ENCODE results near the gene GRIK2. TPM values are rescaled to one million over a fixed set of nuclear protein-coding genes. Genes with fewer than 3 reads are reported as not detected.

The GRIK2 gene
- polyA plus RNA-seq, 1 of the 3 experiments (the other 2 are of a cell fraction): 0.30 TPM

- no peak for TF ChIP-seq REST (IDR thresholded peaks at IDR 0.05; ENCODE audit: low read depth, low read length)
- TF ChIP-seq EP300 (IDR thresholded peaks at IDR 0.05; ENCODE audit: borderline replicate concordance in 1 of 2, low read depth in 1 of 2, low read length in 1 of 2): no peak
Measured at GRCh38 chr6:101402622-101403031, 9.1 kb downstream of the GRIK2 start (continued).

- CTCF ChIA-PET: interaction anchor here (0.8 kb wide), 1 partner anchor 133 kb away, joined by 3 read pairs; no protein-coding TSS in a partner anchor
- H3K9me2 ChIP-seq: no peaks in the 10 kb centered on the region
- H3K27ac ChIP-seq (ENCODE audit: low read depth in 2 of 2, low read length in 1 of 2): peak overlapping the region in 1 of 2 experiments; percentile 70; a peak in 2 of 4 replicates
- no peaks in the 10 kb centered on the region for H3K36me3 ChIP-seq (replicated peaks in 1 of 2; ENCODE audit: control insufficient read depth in 1 of 2, insufficient read depth in 2 of 2, low read length in 1 of 2)
- H3K79me2 ChIP-seq (ENCODE audit: insufficient read depth): no peaks in the 10 kb centered on the region
- H3K9me3 ChIP-seq: no peaks in the 10 kb centered on the region
- H3K27me3 ChIP-seq (ENCODE audit: insufficient read depth): peaks cover 53% of the 10 kb centered on the region
- DNase-seq: no peak
- TF ChIP-seq REST (IDR thresholded peaks at IDR 0.05; ENCODE audit: low read depth, low read length) (no peak), GABPA (IDR thresholded peaks at IDR 0.05; ENCODE audit: low read depth) (no peak), GATA2 (CRISPR knock-in tag; IDR thresholded peaks at IDR 0.05) (0 out of 2 replicates have a peak, but pooled peaks have one; percentile 0)
- POLR2A ChIA-PET: interaction anchor here (1.0 kb wide), 1 partner anchor 41 kb away, joined by 3 read pairs; no protein-coding TSS in a partner anchor
- H3K9ac ChIP-seq: no peak overlapping the region
- peaks cover 0 to 36% of the 10 kb centered on the region in 2 experiments; a peak in 2 of 4 replicates for H3K4me1 ChIP-seq (ENCODE audit: control insufficient read depth in 1 of 2, insufficient read depth in 2 of 2, low read depth in 1 of 2, low read length in 1 of 2)
- H2AFZ ChIP-seq (ENCODE audit: low read depth): no peak overlapping the region
- H3K4me2 ChIP-seq: no peak overlapping the region
- H3K4me3 ChIP-seq (ENCODE audit: low read depth in 2 of 2, low read length in 1 of 2): peak overlapping the region in 1 of 2 experiments; percentile 47; a peak in 1 of 4 replicates
- whole genome bisulfite sequencing (ENCODE audit: low lambda C conversion rate): 50% methylated on average over 16 of the region's 16 CpGs
- H3F3A ChIP-seq (replicated peaks; ENCODE audit: insufficient read depth): no peaks in the 10 kb centered on the region
- H4K20me1 ChIP-seq (ENCODE audit: insufficient read depth): no peaks in the 10 kb centered on the region
Measured at GRCh38 chr6:101403216-101403945, 9.9 kb downstream of the GRIK2 start.
